ENCODE measurements around the gene CHD9.

DNA sequence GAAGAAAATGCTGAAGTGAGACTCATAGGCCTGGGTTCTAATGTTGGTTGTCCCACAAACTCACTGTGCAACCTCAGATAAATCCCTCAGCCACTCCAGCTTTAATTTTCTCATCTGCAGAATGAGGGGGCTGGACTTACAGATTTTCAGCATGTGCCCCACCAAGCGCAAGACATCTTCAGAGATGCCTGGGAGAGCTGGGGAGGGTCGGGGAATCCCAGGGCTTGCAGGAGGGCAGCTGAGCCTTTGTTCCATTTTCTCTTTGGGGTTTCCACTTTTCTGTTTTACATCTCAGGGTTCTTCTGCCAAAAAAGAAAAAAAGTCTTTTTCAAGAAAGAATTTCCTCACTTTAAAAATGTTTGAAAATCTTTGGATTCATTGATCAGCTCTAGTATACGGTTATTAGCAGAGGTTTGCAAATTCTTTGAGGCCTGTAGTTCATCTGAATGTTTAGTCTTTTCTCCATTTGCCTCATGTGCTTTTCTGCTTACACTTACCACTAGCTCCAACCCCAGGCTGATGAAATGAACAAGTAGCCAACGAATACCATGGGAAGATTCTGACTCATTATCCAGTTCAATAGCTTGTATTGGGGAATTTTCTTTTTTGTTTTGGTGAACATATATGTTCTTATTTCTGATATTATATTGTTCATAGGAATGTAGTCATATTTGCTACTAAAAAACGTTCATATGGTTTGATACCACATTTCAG, 56.4 kb downstream of the CHD9 start:
- TF ChIP-seq SP1 (IDR thresholded peaks at IDR 0.05) = no peak
- TF ChIP-seq ELF4 (IDR thresholded peaks at IDR 0.05) = no peak
- no peak for TF ChIP-seq FOXK2 (IDR thresholded peaks at IDR 0.05)
